AG09319 (cell line): ENCODE data around the gene MSH5.

Experiments used
- DNase-seq: peaks from one replicate; pipeline ENCODE4 v3.0.0-alpha.2; 2010; ENCODE audit warnings: low read depth; ENCODE audit errors: extremely low read depth
- CTCF ChIP-seq: IDR thresholded peaks from 2 replicates; pipeline ENCODE4 v1.5.1; 2011; ENCODE audit warnings: low read depth, mild to moderate bottlenecking, inconsistent platforms, low read length, moderate library complexity

The MSH5 gene

GRCh38 chr6:31721351-31722020 lies 18.3 kb upstream of the MSH5 start, which contains the start of gene LY6G6C:
Gene LY6G6C, minus strand, starts transcription at chr6:31721746. Its CDS starts 67 bp downstream, at chr6:31721679.
- no peak for DNase-seq
- no peak for TF ChIP-seq CTCF

- TF ChIP-seq CTCF, result no peak
- DNase-seq, result no peak
Measured at GRCh38 chr6:31722173-31722572, 17.6 kb upstream of the MSH5 start.

- no peak for DNase-seq
- TF ChIP-seq CTCF, result no peak
Measured at GRCh38 chr6:31723245-31723979, 16.4 kb upstream of the MSH5 start, which contains the start of gene MPIG6B. Gene MPIG6B, plus strand, starts transcription at chr6:31723373. Its CDS starts 11 bp downstream, at chr6:31723384.

GRCh38 chr6:31723980-31724691 lies 15.7 kb upstream of the MSH5 start:
- no peak for DNase-seq
- no peak for TF ChIP-seq CTCF

- TF ChIP-seq CTCF, result no peak
- DNase-seq, result no peak
Measured at GRCh38 chr6:31725502-31726350, 14.1 kb upstream of the MSH5 start.

GRCh38 chr6:31727034-31727716 lies 12.6 kb upstream of the MSH5 start:
- no peak for DNase-seq
- no peak for TF ChIP-seq CTCF
